HUES48 (cell line): ENCODE measurements around the gene SOX30.
A peak's percentile ranks its signal among the peaks of the same experiment; 100 is the strongest.

Source experiments
- H3K27ac ChIP-seq: one replicate; pipeline ENCODE4 v1.7.0; 2013; ENCODE audit warnings: low read depth, low read length, inconsistent platforms
- H3K27me3 ChIP-seq: 2 replicates; pipeline ENCODE4 v1.6.1; 2013; ENCODE audit warnings: mild to moderate bottlenecking, low read length; ENCODE audit not compliant: control insufficient read depth, insufficient read depth
- H3K36me3 ChIP-seq: 2 replicates; pipeline ENCODE4 v1.6.1; 2013; ENCODE audit warnings: low read length; ENCODE audit not compliant: control insufficient read depth, insufficient read depth
- H3K4me1 ChIP-seq: 2 replicates; pipeline ENCODE4 v1.6.1; 2013; ENCODE audit warnings: mild to moderate bottlenecking, low read length; ENCODE audit not compliant: control insufficient read depth, insufficient read depth
- H3K4me3 ChIP-seq: 2 replicates; pipeline ENCODE4 v1.5.1; 2013; ENCODE audit warnings: mild to moderate bottlenecking, low read depth, low read length
- H3K9ac ChIP-seq: 2 replicates; pipeline ENCODE4 v1.6.1; 2013; ENCODE audit warnings: mild to moderate bottlenecking, low read depth, low read length, moderate library complexity
- H3K9me3 ChIP-seq: 2 replicates; pipeline ENCODE4 v1.6.1; 2013; ENCODE audit warnings: low read length; ENCODE audit not compliant: control insufficient read depth, insufficient read depth

SOX30 gene

DNA sequence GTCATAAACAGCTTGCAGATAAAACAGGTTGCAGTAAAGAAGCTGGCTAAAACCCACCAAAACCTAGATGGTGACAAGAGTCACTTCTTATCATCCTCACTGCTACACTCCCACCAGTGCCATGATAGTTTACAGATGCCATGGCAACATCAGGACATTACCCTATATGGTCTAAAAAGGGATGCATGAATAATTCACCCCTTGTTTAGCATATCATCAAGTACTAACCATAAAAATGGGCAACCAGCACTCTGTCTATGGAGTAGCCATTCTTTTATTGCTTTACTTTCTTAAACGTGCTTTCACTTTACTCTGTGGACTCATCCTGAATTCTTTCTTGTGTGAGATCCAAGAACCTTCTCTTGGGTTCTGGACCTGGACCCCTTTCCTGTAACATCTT lies 6.7 kb upstream of the SOX30 start:
- no peaks in the 10 kb centered on the region for H3K4me1 ChIP-seq
- peaks cover 17% of the 10 kb centered on the region for H3K9me3 ChIP-seq
- no peak overlapping the region for H3K27ac ChIP-seq
- H3K4me3 ChIP-seq = no peak overlapping the region
- no peak overlapping the region for H3K9ac ChIP-seq
- no peaks in the 10 kb centered on the region for H3K27me3 ChIP-seq
- H3K36me3 ChIP-seq = no peaks in the 10 kb centered on the region

DNA sequence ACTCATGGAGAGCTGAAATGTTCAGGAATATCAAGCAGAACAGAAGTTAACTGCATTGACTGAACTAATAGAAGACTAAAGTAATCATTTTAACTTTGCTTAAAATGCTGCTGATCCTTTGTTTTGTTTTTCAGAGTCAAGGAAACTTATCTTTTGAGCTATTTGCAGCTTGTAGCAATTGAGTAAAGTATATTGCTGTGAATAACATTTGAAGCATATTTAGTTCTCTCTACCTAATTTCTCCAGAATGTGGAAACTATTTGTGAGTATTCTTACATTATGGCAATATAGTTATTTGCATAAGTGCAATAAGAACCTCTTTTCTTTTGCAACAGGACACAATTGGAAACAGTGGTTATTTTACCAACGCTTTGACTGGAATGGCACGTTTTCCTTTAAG lies 5.3 kb upstream of the SOX30 start:
- H3K4me1 ChIP-seq = no peaks in the 10 kb centered on the region

DNA sequence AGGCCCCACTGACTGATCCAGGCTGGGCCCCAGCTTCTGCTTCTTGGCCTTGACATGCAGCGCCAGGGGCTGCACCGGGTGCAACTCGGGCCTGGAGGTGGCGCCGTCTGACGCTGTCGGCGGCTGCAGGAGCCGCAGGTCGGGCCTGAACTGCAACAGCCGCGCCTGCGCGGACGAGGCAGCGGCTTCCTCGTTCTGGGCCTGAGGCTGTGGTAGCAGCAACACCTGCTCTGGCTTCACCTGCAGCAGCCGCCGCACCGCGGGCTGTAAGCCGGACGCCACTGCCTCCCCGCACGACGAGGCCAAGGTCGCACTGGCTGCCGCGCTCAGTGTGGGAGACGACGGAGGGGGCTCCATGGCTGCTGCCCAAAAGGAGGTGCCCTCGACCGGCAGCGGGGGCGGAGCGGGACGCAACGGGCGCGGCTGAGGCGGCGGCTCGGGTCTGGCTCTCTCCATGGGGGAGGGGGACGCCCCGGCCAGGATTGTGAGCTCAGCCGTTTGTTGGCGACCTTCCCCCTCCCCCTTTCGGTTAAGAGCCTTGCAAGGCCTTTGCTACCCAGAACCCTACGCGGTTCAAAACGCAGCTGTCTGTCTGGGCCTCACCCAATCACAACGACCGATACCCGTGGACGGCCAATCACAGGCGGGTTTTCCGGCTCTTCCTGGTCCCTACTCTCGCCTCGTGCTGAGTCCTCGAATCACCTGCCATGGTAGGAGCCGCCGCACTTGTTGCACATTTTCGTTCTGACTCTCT lies 438 bp downstream of the SOX30 start:
- no peak overlapping the region for H3K27ac ChIP-seq
- H3K36me3 ChIP-seq = no peaks in the 10 kb centered on the region
- peaks cover 11% of the 10 kb centered on the region for H3K9me3 ChIP-seq
- H3K9ac ChIP-seq = peak overlapping the region; percentile 39; the same call in 1 of the 2 replicates
- H3K4me3 ChIP-seq = peak overlapping the region; percentile 62
- peaks cover 13% of the 10 kb centered on the region for H3K27me3 ChIP-seq
- H3K4me1 ChIP-seq = no peaks in the 10 kb centered on the region

More for the DNA sequence above, 5.3 kb upstream of the SOX30 start:
- peaks cover 23% of the 10 kb centered on the region for H3K9me3 ChIP-seq
- no peak overlapping the region for H3K4me3 ChIP-seq
- no peak overlapping the region for H3K9ac ChIP-seq
- peaks cover 5% of the 10 kb centered on the region for H3K27me3 ChIP-seq
- H3K36me3 ChIP-seq = no peaks in the 10 kb centered on the region
- no peak overlapping the region for H3K27ac ChIP-seq

DNA sequence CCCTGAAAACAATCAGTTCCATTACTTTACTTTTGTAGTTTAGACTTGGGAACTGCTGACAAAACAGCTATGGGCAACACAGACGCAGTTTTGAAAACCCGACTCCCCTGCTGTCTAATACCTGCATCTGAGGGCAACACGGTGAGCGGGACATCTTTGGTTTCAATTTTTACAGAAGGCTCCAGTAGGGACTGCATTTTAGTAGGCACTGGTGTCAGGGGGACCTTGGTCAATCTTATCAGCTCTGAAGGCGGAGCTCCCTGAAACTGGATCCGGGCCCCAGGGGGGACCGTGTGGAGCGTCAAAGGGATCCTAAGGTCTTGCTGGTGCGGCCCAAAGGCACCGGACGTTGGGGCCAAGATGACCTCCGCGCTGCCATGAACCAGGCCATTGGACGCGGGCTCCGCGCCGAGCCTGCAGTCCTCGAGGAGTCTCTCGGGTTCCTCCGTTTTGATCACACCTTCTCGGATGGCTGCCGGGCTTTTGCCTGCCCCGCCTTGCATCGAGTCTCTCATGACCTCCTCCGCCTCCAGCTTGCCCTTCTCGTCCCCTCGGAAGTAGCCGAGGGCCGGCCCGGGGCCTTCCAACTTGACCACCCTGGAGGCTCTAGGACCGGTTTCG lies 1.1 kb downstream of the SOX30 start:
- no peaks in the 10 kb centered on the region for H3K4me1 ChIP-seq
- no peak overlapping the region for H3K9ac ChIP-seq
- H3K4me3 ChIP-seq = no peak overlapping the region
- no peaks in the 10 kb centered on the region for H3K36me3 ChIP-seq
- peaks cover 13% of the 10 kb centered on the region for H3K27me3 ChIP-seq
- peaks cover 11% of the 10 kb centered on the region for H3K9me3 ChIP-seq
- H3K27ac ChIP-seq = no peak overlapping the region

DNA sequence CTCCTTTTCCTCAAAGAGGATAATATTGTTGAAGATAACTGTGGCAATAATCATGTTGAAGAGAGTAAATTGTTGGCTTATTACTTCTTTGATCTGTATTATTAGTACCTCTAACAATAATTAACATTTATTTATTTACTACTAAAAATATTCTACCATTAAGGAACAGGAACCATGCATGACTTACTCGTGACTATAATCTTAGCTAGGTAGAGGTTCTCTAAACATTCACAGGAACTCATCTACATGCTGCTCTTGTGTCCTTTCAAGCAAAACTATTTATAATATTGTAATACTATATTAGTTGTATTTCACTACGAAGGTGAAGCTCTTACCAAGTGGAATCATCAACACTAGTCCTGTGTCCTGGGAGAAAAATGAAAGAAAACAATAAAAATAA lies 3.1 kb downstream of the SOX30 start:
- Histone ChIP-seq H3K4me3 (no peak overlapping the region), H3K27ac (no peak overlapping the region), H3K9ac (no peak overlapping the region), H3K36me3 (no peaks in the 10 kb centered on the region), H3K27me3 (peaks cover 13% of the 10 kb centered on the region), H3K4me1 (no peaks in the 10 kb centered on the region), H3K9me3 (peaks cover 11% of the 10 kb centered on the region)

DNA sequence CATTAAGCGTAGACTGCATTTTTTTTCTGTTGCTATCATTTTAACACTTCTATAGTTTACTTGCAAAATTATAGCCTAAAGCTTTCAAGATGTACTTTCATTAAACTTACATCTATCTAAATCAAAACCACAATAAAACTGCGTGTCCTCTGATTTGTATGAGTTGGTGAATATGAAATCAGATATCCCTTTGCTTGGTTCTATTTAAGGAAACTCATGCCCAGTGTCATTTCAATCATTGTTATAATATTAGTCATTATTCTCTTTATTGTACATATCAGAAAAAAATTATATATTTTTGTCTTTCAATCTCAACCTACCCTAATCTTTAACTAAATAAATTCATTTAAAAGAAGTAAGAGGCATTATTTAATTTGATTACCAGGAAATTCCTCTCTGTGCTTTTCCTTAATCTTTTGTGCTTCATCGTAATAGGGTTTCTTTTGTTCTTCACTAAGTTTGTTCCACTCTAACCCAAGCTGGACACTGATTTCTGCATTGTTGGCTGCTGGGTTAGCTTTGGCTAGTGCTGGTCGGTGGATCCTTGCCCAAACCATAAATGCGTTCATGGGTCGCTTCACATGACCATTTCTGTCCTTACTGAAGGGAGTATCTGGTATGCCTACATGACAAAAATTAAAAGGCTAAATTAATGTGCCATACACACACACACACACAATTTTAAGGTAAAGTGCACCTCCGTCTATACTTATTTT lies 3.8 kb downstream of the SOX30 start:
- Histone ChIP-seq H3K9me3 (peaks cover 11% of the 10 kb centered on the region), H3K27me3 (peaks cover 13% of the 10 kb centered on the region), H3K36me3 (no peaks in the 10 kb centered on the region), H3K9ac (no peak overlapping the region), H3K4me1 (no peaks in the 10 kb centered on the region), H3K4me3 (no peak overlapping the region), H3K27ac (no peak overlapping the region)

DNA sequence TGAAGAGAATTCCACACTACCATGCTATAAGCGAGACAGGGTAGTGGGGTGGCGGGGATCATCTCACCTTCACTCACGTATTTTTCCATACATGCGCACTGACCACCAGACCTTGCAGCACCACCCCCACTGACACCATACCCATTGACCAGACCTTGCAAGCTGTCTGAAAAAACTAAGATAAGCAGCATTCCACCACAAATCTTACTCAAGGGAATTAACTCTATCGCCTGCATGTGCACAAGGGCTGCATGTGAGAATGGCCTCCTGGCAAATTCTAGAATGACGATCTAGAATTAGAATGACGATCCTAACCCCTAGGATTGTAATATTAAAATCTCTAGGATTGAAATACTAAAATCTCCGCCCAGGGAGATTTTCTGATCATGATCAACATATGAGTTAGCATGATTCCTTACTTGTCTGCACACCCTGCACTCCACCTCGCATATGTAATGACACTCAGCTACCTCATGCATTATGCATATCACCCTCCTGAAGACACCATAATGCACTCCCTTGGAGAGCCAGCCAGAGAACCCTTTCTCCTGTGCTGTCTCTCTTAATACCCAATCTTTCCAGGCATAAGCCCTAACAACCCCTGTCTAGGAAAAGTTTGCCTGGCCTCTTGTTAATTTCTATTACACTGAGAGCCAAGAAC lies 11.7 kb downstream of the SOX30 start:
- H3K27me3 ChIP-seq = no peaks in the 10 kb centered on the region
- 0 out of 2 replicates have a peak, but pooled peaks cover 11% of the 10 kb centered on the region for H3K4me1 ChIP-seq
- H3K9ac ChIP-seq = no peak overlapping the region
- H3K9me3 ChIP-seq = no peaks in the 10 kb centered on the region
- no peak overlapping the region for H3K27ac ChIP-seq
- H3K4me3 ChIP-seq = no peak overlapping the region
- H3K36me3 ChIP-seq = no peaks in the 10 kb centered on the region

DNA sequence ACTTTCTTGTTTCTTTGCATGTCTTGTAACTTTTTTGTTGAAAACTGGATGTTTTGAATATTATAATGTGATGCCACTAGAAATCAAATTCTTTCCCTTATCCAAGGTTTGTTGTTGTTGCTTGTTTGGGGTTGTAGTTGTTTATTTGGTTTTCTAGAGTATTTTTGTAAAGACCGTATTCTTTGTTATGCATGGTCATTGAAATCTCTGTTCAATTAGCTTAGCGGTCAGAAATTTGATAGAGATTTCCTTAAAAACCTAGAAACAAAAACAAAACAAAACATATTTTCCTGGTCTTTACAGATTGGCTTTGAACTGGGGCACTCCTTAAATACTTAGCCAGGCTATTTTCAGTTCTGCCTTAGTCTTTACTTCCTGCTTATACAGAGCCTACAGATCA lies 21.9 kb downstream of the SOX30 start:
- Histone ChIP-seq H3K9ac (no peak overlapping the region), H3K4me3 (no peak overlapping the region), H3K27ac (no peak overlapping the region), H3K4me1 (no peaks in the 10 kb centered on the region), H3K9me3 (no peaks in the 10 kb centered on the region), H3K36me3 (no peaks in the 10 kb centered on the region), H3K27me3 (no peaks in the 10 kb centered on the region)

DNA sequence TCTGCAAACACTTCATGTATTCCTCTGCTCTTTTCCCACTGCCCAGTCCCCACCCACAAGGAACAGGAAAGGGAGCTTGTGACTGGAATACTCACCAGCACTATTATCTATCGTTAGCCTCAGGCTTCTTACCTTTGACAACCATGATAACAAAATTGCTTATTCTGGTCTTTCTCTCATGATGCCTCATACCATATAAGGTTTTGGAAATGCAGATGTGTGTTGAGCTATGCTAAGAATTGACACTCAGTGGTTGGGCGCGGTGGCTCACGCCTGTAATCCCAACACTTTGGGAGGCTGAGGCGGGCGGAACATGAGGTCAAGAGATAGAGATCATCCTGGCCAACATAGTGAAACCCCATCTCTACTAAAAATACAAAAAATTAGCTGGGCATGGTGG lies 25.4 kb downstream of the SOX30 start:
- H3K4me3 ChIP-seq = no peak overlapping the region
- H3K36me3 ChIP-seq = no peaks in the 10 kb centered on the region
- no peaks in the 10 kb centered on the region for H3K27me3 ChIP-seq
- H3K9ac ChIP-seq = no peak overlapping the region
- H3K9me3 ChIP-seq = no peaks in the 10 kb centered on the region
- no peak overlapping the region for H3K27ac ChIP-seq
- no peaks in the 10 kb centered on the region for H3K4me1 ChIP-seq

DNA sequence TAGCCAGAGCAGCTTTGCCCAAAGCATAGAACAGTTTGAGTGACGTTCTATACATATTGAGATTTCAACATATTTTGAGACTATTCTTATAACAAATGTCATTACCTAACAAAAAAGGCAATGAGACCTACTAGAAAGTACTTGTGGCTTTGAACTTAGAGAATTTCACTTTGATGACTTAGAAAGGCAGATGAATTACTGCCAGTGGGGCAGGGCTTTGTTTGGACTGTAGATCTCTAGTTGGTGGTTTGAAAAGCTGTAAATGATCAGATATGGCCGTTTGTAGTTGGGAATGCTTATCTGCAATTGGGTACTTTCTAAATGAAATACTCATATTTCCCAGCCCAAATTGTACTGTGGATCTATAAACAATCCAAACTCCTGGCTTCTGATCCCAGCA lies 28.1 kb downstream of the SOX30 start:
- Histone ChIP-seq H3K4me1 (no peaks in the 10 kb centered on the region), H3K4me3 (no peak overlapping the region), H3K27me3 (no peaks in the 10 kb centered on the region), H3K9me3 (no peaks in the 10 kb centered on the region), H3K36me3 (no peaks in the 10 kb centered on the region), H3K9ac (no peak overlapping the region), H3K27ac (no peak overlapping the region)

DNA sequence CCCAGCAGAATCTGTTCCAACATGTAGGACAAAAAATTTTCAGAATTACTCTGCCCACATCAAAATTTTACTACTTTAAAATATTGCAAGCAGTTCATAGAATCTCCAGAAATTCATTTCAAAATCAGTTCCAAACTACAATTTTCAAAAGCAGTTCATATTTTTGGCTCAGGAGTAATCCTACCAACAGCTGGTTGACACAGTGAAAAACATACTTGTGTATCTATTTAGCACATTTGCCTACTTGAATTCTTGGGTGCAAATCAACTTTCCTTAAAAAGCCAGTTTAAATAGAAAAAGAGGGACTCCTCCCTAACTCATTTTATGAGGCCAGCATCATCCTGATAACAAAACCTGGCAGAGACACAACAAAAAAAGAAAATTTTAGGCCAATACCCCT lies 31.5 kb downstream of the SOX30 start:
- H3K4me3 ChIP-seq = no peak overlapping the region
- no peaks in the 10 kb centered on the region for H3K36me3 ChIP-seq
- H3K27ac ChIP-seq = no peak overlapping the region
- H3K27me3 ChIP-seq = no peaks in the 10 kb centered on the region
- H3K4me1 ChIP-seq = no peaks in the 10 kb centered on the region
- no peak overlapping the region for H3K9ac ChIP-seq
- no peaks in the 10 kb centered on the region for H3K9me3 ChIP-seq
